Aortic smooth muscle cell (primary cell): ENCODE results near the gene PHACTR3. TPM values are rescaled to one million over a fixed set of nuclear protein-coding genes. Genes with fewer than 3 reads are reported as not detected.

Experiments used
- total RNA-seq: library from RNA; depleted of rRNA; stranded (reverse); fragments of >200 nt; gene quantifications from 2 replicates; pipeline ENCODE4 v1.2.3, GENCODE V29; 2014

Gene PHACTR3
- not detected in 2 replicates for total RNA-seq

GRCh38 chr20:59603781-59604541, at the start of gene PHACTR3:
PHACTR3 (plus strand) TSS chr20:59604540; CDS start chr20:59605015, 475 bp downstream.

